Measurements from ENCODE around the gene SH3RF3.

DNA sequence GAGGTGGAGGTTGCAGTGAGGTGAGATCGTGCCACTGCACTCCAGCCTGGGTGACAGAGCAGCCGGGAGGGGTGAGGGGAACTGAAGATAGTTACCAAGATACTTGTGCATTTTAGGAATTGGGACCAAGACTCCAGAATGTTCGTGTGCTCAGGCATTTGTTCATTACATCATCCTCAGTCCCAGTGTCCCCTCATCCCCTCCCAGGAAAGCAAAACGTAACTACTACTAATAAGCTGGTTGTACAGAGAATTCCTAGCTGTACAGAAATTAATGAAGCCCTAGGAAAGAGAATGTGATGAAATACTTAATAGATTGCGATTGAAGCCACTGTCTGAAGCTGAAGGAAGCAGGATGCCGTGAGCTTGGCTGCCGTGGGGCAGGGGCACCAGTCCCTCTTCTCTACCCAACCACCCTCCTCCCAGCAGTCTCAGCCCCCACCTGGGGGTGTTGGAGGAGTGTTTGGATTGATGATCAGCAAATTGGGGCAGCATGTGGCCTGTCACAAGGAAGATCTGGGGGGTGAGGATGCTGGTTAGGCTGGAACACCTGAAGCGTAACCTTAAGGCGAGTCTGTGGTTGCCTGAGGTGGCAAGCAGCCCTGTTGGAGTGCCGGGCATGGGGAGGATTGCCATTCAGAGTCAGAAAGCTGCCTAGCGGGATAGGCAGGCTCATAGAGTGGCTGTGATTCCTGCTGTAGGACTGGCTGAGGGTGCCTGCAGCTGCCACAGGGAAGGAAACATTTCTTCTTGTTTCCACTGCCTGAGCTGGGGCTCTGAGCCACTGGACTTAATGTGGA lies 140.9 kb downstream of the SH3RF3 start:
- TF ChIP-seq TAF1 (IDR thresholded peaks at IDR 0.05; ENCODE audit: borderline replicate concordance, insufficient read depth, low read length) (no peak), REST (IDR thresholded peaks at IDR 0.05; ENCODE audit: insufficient read depth in 1 of 2, low read depth in 2 of 2, low read length in 2 of 2) (no peak), POLR2AphosphoS5 (IDR thresholded peaks at IDR 0.05; ENCODE audit: low read depth, low read length) (no peak)
